Measurements from ENCODE around the gene VSIG8.

VSIG8 gene

DNA sequence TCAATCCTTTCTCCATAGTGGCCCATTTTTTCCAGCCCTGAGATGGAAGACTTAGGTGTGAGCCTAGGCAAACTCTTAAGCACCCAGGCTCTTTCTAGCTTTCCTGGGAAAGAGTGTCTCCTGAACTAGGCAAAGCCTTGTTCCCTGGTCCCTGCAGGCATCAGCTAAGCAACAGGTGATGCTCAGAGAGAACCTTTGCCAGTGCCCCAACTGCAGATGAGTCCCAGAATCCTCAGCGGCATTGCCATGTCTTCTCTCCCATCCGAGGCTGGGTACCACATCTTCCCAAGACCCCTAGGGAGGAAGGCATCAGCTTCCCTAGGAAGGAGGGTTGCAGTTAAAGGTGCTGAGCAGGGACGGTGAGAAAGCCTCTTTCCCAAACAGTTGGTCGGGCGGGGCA, 8.2 kb upstream of the VSIG8 start:
- no peaks in the 10 kb centered on the region for H3K9me3 ChIP-seq (ENCODE audit: control insufficient read depth in 2 of 2, low read length in 2 of 2)

DNA sequence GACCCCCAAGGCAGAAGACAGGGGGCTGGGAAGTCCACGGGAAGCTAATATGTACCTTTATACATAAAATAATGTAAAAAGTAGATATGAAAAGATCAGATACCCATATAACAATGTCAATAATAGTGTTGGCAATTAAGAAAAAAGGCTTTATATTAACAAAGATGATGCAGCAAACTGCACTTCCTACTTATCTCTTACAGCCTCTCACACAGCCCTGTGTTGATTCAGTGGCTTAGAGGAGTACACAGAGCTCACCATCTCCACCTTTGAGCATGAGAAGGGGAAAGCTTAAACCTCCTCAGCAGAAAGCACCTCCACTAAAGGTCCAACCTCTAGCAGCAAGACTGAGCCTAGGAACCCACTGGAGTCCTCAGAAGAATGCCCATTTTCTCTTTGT, 7.2 kb upstream of the VSIG8 start:
- Histone ChIP-seq H3K4me1 (ENCODE audit: control insufficient read depth in 2 of 2, insufficient read depth in 2 of 2, low read length in 2 of 2) (peaks cover 19 to 20% of the 10 kb centered on the region in 2 donors), H3K9me3 (ENCODE audit: control insufficient read depth in 2 of 2, low read length in 2 of 2) (no peaks in the 10 kb centered on the region), H3K9ac (ENCODE audit: low read depth in 1 of 2, low read length in 2 of 2) (no peak overlapping the region), H3K27me3 (ENCODE audit: control insufficient read depth in 2 of 2, insufficient read depth in 2 of 2, low read length in 2 of 2) (no peaks in the 10 kb centered on the region), H3K27ac (ENCODE audit: low read depth in 2 of 2, low read length in 2 of 2) (no peak overlapping the region), H3K36me3 (ENCODE audit: control insufficient read depth in 2 of 2, insufficient read depth in 2 of 2, low read length in 2 of 2) (no peaks in the 10 kb centered on the region), H3K4me3 (ENCODE audit: low read length in 2 of 2) (no peak overlapping the region)

More for the DNA sequence above, 8.2 kb upstream of the VSIG8 start:
- no peak overlapping the region for H3K9ac ChIP-seq (ENCODE audit: low read depth in 1 of 2, low read length in 2 of 2)
- H3K4me3 ChIP-seq (ENCODE audit: low read length in 2 of 2): no peak overlapping the region
- H3K27ac ChIP-seq (ENCODE audit: low read depth in 2 of 2, low read length in 2 of 2): no peak overlapping the region
- no peaks in the 10 kb centered on the region for H3K36me3 ChIP-seq (ENCODE audit: control insufficient read depth in 2 of 2, insufficient read depth in 2 of 2, low read length in 2 of 2)
- H3K27me3 ChIP-seq (ENCODE audit: control insufficient read depth in 2 of 2, insufficient read depth in 2 of 2, low read length in 2 of 2): no peaks in the 10 kb centered on the region
- H3K4me1 ChIP-seq (ENCODE audit: control insufficient read depth in 2 of 2, insufficient read depth in 2 of 2, low read length in 2 of 2): peaks cover 19 to 20% of the 10 kb centered on the region in 2 donors

DNA sequence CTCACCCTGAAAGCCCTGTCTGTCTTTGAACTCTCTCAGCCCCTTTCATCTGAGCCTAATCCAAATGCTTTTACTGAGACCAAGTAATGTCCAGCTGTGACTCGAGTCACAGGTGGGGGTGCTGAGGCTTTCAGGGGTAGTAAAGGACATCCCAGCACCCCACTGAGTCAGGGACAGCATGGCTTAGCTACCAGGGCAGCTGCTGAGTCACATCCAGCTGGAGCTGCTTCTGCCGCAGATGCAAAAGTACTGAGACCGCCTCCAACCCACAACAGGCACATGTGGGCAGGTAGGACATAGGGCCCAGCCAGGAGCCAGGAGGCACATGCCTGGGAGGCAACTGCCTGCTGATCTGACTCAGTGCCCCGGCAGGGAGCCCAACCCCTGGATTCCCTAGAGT, 6.7 kb upstream of the VSIG8 start:
- no peaks in the 10 kb centered on the region for H3K36me3 ChIP-seq (ENCODE audit: control insufficient read depth in 2 of 2, insufficient read depth in 2 of 2, low read length in 2 of 2)
- no peak overlapping the region for H3K9ac ChIP-seq (ENCODE audit: low read depth in 1 of 2, low read length in 2 of 2)
- H3K9me3 ChIP-seq (ENCODE audit: control insufficient read depth in 2 of 2, low read length in 2 of 2): no peaks in the 10 kb centered on the region
- H3K27ac ChIP-seq (ENCODE audit: low read depth in 2 of 2, low read length in 2 of 2): peak overlapping the region in 1 of 2 donors; percentile 84
- no peaks in the 10 kb centered on the region for H3K27me3 ChIP-seq (ENCODE audit: control insufficient read depth in 2 of 2, insufficient read depth in 2 of 2, low read length in 2 of 2)
- no peak overlapping the region for H3K4me3 ChIP-seq (ENCODE audit: low read length in 2 of 2)
- peaks cover 19 to 20% of the 10 kb centered on the region in 2 donors for H3K4me1 ChIP-seq (ENCODE audit: control insufficient read depth in 2 of 2, insufficient read depth in 2 of 2, low read length in 2 of 2)

DNA sequence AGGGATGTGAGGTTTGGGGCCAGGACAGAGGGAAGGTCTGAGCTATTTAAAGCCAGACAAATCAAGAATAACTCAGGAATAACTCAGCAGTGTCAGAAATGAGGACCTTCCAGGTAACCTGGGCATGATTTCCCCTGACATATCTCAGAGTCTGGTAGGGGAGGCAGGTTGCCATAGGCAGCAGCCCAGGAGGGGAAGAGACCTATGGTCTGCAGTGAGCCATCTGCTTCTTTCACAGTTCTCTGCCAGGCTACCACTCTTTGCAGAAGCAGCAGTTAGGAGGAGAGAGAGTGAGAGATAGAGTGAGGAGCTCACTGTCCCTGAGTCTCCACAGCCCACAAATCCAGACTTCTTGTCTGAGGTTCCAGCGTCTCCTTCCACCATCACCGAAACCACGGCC, 6.3 kb upstream of the VSIG8 start:
- Histone ChIP-seq H3K9ac (ENCODE audit: low read depth in 1 of 2, low read length in 2 of 2) (no peak overlapping the region), H3K4me1 (ENCODE audit: control insufficient read depth in 2 of 2, insufficient read depth in 2 of 2, low read length in 2 of 2) (peaks cover 19 to 20% of the 10 kb centered on the region in 2 donors), H3K27me3 (ENCODE audit: control insufficient read depth in 2 of 2, insufficient read depth in 2 of 2, low read length in 2 of 2) (no peaks in the 10 kb centered on the region), H3K9me3 (ENCODE audit: control insufficient read depth in 2 of 2, low read length in 2 of 2) (no peaks in the 10 kb centered on the region), H3K36me3 (ENCODE audit: control insufficient read depth in 2 of 2, insufficient read depth in 2 of 2, low read length in 2 of 2) (no peaks in the 10 kb centered on the region), H3K27ac (ENCODE audit: low read depth in 2 of 2, low read length in 2 of 2) (peak overlapping the region; percentile 82 to 84), H3K4me3 (ENCODE audit: low read length in 2 of 2) (no peak overlapping the region)

DNA sequence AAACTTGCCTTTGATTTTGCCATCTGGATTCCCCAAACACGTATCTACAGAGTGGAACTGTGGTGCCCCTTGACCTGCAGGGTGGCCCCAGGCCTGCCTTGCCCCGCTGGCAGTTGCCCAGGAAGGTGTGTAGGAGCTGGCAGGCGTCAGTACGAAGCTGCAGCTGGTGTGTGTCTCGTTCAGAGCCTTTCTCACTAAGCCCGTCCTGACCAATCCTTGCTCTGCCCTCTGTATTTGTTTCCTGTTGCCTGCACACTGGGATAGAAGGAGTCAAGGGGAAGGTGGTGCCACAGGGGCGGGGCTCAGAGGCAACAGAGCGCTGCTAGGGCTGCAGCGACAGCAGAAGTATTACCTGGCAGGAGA, 5.2 kb upstream of the VSIG8 start:
- H3K4me3 ChIP-seq (ENCODE audit: low read length in 2 of 2): no peak overlapping the region
- H3K36me3 ChIP-seq (ENCODE audit: control insufficient read depth in 2 of 2, insufficient read depth in 2 of 2, low read length in 2 of 2): no peaks in the 10 kb centered on the region
- H3K27ac ChIP-seq (ENCODE audit: low read depth in 2 of 2, low read length in 2 of 2): peak overlapping the region; percentile 82 to 84
- no peaks in the 10 kb centered on the region for H3K27me3 ChIP-seq (ENCODE audit: control insufficient read depth in 2 of 2, insufficient read depth in 2 of 2, low read length in 2 of 2)
- no peaks in the 10 kb centered on the region for H3K9me3 ChIP-seq (ENCODE audit: control insufficient read depth in 2 of 2, low read length in 2 of 2)
- H3K9ac ChIP-seq (ENCODE audit: low read depth in 1 of 2, low read length in 2 of 2): peak overlapping the region in 1 of 2 donors; percentile 38
- H3K4me1 ChIP-seq (ENCODE audit: control insufficient read depth in 2 of 2, insufficient read depth in 2 of 2, low read length in 2 of 2): peaks cover 19 to 20% of the 10 kb centered on the region in 2 donors

DNA sequence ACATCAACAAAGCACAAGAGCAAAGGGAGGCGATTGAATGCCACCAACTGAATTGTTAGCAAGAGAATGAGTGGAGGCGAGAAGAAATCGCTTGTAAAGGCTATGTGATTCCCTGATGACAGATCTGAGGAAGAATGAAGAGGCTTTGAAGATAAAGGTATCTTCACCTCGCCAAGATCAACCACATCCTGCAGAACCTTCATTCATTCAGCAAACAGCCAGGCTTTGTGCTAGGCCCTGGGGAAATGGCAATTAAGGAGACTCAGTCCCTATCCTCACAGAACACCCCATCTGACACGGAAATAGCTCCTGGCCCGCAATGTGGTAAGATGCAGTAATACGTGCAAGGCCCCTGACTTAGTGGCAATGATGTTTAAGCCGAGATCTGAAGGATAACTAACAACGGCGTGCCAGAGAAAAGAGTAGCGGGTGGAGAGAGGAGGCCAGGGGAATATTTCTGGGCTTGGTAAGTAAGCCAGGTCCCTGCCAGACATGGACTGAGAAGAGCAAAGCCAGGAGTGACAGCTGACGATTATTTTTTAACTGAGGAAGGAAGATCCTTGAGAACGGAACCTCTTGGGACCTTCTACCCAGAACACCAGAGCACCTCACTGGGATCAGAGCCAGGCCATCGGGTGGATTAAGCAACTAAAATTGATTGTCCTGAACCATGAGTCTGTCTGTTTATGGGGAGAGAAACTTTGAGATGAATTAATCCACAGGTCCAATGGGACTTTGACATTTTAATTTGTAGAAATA, 4.6 kb upstream of the VSIG8 start:
- Histone ChIP-seq H3K4me1 (ENCODE audit: control insufficient read depth in 2 of 2, insufficient read depth in 2 of 2, low read length in 2 of 2) (peaks cover 19 to 20% of the 10 kb centered on the region in 2 donors), H3K4me3 (ENCODE audit: low read length in 2 of 2) (no peak overlapping the region), H3K27me3 (ENCODE audit: control insufficient read depth in 2 of 2, insufficient read depth in 2 of 2, low read length in 2 of 2) (no peaks in the 10 kb centered on the region), H3K36me3 (ENCODE audit: control insufficient read depth in 2 of 2, insufficient read depth in 2 of 2, low read length in 2 of 2) (no peaks in the 10 kb centered on the region), H3K9me3 (ENCODE audit: control insufficient read depth in 2 of 2, low read length in 2 of 2) (no peaks in the 10 kb centered on the region), H3K9ac (ENCODE audit: low read depth in 1 of 2, low read length in 2 of 2) (peak overlapping the region in 1 of 2 donors; percentile 38), H3K27ac (ENCODE audit: low read depth in 2 of 2, low read length in 2 of 2) (peak overlapping the region; percentile 82 to 84)

DNA sequence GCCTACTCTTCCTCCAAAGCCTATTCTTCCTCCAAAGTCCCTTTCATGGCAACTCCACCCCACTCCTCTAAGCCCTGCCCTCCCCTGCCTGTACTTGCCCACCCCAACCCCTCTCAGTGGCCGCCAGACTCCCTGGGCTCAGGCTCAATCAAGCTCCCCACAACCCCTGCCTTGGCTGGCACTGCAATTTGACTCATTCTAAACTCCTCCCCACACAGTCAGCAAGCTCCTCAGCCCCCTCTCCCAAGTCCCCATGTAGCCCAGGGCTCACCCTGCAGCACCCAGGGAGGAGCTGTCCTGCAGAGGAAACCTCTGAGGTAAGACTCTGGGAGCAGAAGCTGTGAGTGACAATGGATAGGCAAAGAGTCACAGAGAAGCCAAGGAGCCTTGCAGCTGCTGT, 3.6 kb upstream of the VSIG8 start:
- Histone ChIP-seq H3K9me3 (ENCODE audit: control insufficient read depth in 2 of 2, low read length in 2 of 2) (no peaks in the 10 kb centered on the region), H3K27ac (ENCODE audit: low read depth in 2 of 2, low read length in 2 of 2) (no peak overlapping the region), H3K36me3 (ENCODE audit: control insufficient read depth in 2 of 2, insufficient read depth in 2 of 2, low read length in 2 of 2) (no peaks in the 10 kb centered on the region), H3K9ac (ENCODE audit: low read depth in 1 of 2, low read length in 2 of 2) (no peak overlapping the region), H3K27me3 (ENCODE audit: control insufficient read depth in 2 of 2, insufficient read depth in 2 of 2, low read length in 2 of 2) (no peaks in the 10 kb centered on the region), H3K4me3 (ENCODE audit: low read length in 2 of 2) (no peak overlapping the region), H3K4me1 (ENCODE audit: control insufficient read depth in 2 of 2, insufficient read depth in 2 of 2, low read length in 2 of 2) (peaks cover 19 to 20% of the 10 kb centered on the region in 2 donors)

DNA sequence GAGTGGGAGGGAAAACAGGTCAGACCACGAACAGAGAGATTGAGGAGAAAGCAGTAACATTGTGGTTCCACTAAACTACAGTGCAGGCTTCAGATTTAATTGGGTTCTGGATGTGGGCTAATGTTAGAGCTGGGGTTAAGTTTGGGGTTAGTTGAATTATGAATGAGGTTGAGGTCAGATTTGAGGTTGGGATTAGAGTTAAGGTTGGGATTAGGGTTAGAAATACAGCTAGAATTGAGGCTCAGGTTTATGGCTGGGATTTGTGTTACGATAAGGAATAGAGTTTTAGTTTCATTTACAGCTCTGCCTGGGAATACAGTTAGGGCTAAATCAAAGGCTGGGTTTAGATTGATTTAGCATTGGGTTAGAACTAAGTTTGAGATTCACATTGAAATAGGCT, 1.8 kb upstream of the VSIG8 start:
- H3K9me3 ChIP-seq (ENCODE audit: control insufficient read depth in 2 of 2, low read length in 2 of 2): no peaks in the 10 kb centered on the region
- H3K27me3 ChIP-seq (ENCODE audit: control insufficient read depth in 2 of 2, insufficient read depth in 2 of 2, low read length in 2 of 2): no peaks in the 10 kb centered on the region
- no peak overlapping the region for H3K27ac ChIP-seq (ENCODE audit: low read depth in 2 of 2, low read length in 2 of 2)
- peaks cover 19 to 20% of the 10 kb centered on the region in 2 donors for H3K4me1 ChIP-seq (ENCODE audit: control insufficient read depth in 2 of 2, insufficient read depth in 2 of 2, low read length in 2 of 2)
- H3K4me3 ChIP-seq (ENCODE audit: low read length in 2 of 2): no peak overlapping the region
- H3K36me3 ChIP-seq (ENCODE audit: control insufficient read depth in 2 of 2, insufficient read depth in 2 of 2, low read length in 2 of 2): no peaks in the 10 kb centered on the region
- H3K9ac ChIP-seq (ENCODE audit: low read depth in 1 of 2, low read length in 2 of 2): no peak overlapping the region

DNA sequence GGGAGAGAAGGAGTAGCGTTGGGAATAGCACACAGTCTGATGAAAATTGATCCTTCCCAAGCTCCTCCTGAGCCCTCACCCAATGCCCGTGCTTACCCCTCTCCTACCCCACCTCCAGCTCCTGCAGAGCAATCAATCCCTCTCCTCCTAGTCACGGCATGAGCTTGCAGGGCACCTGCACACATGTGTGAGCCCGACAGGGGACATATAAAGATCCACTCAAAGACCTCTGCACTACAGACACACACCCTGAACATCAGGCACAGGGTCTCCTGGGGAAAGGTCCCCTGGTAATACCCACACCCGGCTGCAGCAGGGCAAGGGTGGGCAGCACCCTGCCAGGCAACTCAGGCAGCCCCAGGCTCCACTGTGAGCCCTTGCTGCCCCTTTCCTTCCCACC, 426 bp downstream of the VSIG8 start:
- Histone ChIP-seq H3K36me3 (ENCODE audit: control insufficient read depth in 2 of 2, insufficient read depth in 2 of 2, low read length in 2 of 2) (no peaks in the 10 kb centered on the region), H3K4me3 (ENCODE audit: low read length in 2 of 2) (no peak overlapping the region), H3K27me3 (ENCODE audit: control insufficient read depth in 2 of 2, insufficient read depth in 2 of 2, low read length in 2 of 2) (no peaks in the 10 kb centered on the region), H3K4me1 (ENCODE audit: control insufficient read depth in 2 of 2, insufficient read depth in 2 of 2, low read length in 2 of 2) (peaks cover 3 to 5% of the 10 kb centered on the region in 2 donors), H3K27ac (ENCODE audit: low read depth in 2 of 2, low read length in 2 of 2) (no peak overlapping the region), H3K9ac (ENCODE audit: low read depth in 1 of 2, low read length in 2 of 2) (no peak overlapping the region), H3K9me3 (ENCODE audit: control insufficient read depth in 2 of 2, low read length in 2 of 2) (no peaks in the 10 kb centered on the region)

DNA sequence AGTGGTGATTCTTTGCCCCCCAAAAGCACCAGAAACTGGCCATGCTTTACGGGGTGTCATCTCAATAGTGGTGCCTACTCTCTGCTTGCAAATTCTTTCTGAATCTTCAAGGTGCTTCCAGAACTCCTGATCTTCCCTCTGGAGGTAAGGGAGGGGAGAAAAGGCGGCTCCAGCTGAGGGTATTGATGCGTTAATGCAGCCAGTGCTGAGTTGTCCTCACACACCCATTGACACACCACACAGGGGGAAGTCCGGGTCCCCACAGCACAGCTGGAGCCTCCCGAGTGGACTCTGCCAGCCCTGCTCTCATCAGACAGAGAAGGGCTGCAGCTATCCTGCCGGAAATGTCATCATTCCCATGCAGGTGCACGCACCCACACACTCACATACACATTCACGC, 1.2 kb downstream of the VSIG8 start:
- no peak overlapping the region for H3K27ac ChIP-seq (ENCODE audit: low read depth in 2 of 2, low read length in 2 of 2)
- no peaks in the 10 kb centered on the region for H3K27me3 ChIP-seq (ENCODE audit: control insufficient read depth in 2 of 2, insufficient read depth in 2 of 2, low read length in 2 of 2)
- H3K36me3 ChIP-seq (ENCODE audit: control insufficient read depth in 2 of 2, insufficient read depth in 2 of 2, low read length in 2 of 2): no peaks in the 10 kb centered on the region
- H3K4me3 ChIP-seq (ENCODE audit: low read length in 2 of 2): no peak overlapping the region
- no peak overlapping the region for H3K9ac ChIP-seq (ENCODE audit: low read depth in 1 of 2, low read length in 2 of 2)
- no peaks in the 10 kb centered on the region for H3K4me1 ChIP-seq (ENCODE audit: control insufficient read depth in 2 of 2, insufficient read depth in 2 of 2, low read length in 2 of 2)
- H3K9me3 ChIP-seq (ENCODE audit: control insufficient read depth in 2 of 2, low read length in 2 of 2): no peaks in the 10 kb centered on the region

Measured in mucosa of rectum (tissue), 2 donors.